Measurements from ENCODE around the gene CACHD1.

The CACHD1 gene

GRCh38 chr1:64651841-64652240, 181.9 kb downstream of the CACHD1 start:
- Histone ChIP-seq H2BK15ac (ENCODE audit: low read depth, poor library complexity, severe bottlenecking) (no peak overlapping the region), H2BK120ac (ENCODE audit: low read depth, low read length) (no peak overlapping the region), H3K4me3 (ENCODE audit: insufficient read depth in 1 of 2, low read depth in 1 of 2, low read length in 2 of 2) (no peak overlapping the region), H2AK5ac (ENCODE audit: low read length, severe bottlenecking) (no peak overlapping the region), H3K4me2 (ENCODE audit: low read length, poor library complexity, severe bottlenecking) (no peak overlapping the region), H3K79me1 (replicated peaks; ENCODE audit: low read length, poor library complexity, severe bottlenecking) (no peaks in the 10 kb centered on the region), H4K8ac (ENCODE audit: low read length) (no peak overlapping the region), H3K18ac (ENCODE audit: low read depth in 1 of 2, low read length in 2 of 2) (no peak overlapping the region), H3K4ac (ENCODE audit: low read depth in 1 of 2, low read length in 2 of 2) (no peak overlapping the region), H3K27me3 (ENCODE audit: control insufficient read depth in 1 of 2, insufficient read depth in 1 of 2, low read length in 2 of 2) (no peaks in the 10 kb centered on the region), H4K91ac (ENCODE audit: low read length) (no peak overlapping the region), H3K4me1 (ENCODE audit: control insufficient read depth, insufficient read depth, low read depth, low read length) (no peaks in the 10 kb centered on the region), H2BK12ac (ENCODE audit: low read length in 2 of 2) (no peak overlapping the region), H3K36me3 (ENCODE audit: control insufficient read depth in 1 of 2, insufficient read depth in 2 of 2, low read depth in 1 of 2, low read length in 2 of 2) (peaks cover 0 to 6% of the 10 kb centered on the region in 2 experiments), H3K9me3 (ENCODE audit: control insufficient read depth, low read length) (no peaks in the 10 kb centered on the region), H3K23ac (ENCODE audit: low read length in 2 of 2) (no peak overlapping the region), H3K14ac (ENCODE audit: low read length in 2 of 2) (no peak overlapping the region), H3K27ac (ENCODE audit: low read length, poor library complexity, severe bottlenecking) (no peak overlapping the region), H2AFZ (ENCODE audit: low read depth, low read length) (no peak overlapping the region), H3K9ac (ENCODE audit: low read length) (no peak overlapping the region), H2BK5ac (ENCODE audit: low read depth, low read length, poor library complexity, severe bottlenecking) (no peak overlapping the region)
- DNase-seq: no peak
- WGBS: 94% methylated on average over 3 of the region's 4 CpGs

- Histone ChIP-seq H3K27ac (ENCODE audit: low read length, poor library complexity, severe bottlenecking) (no peak overlapping the region), H4K91ac (ENCODE audit: low read length) (no peak overlapping the region), H2BK12ac (ENCODE audit: low read length in 2 of 2) (no peak overlapping the region), H2BK15ac (ENCODE audit: low read depth, poor library complexity, severe bottlenecking) (no peak overlapping the region), H3K4me2 (ENCODE audit: low read length, poor library complexity, severe bottlenecking) (no peak overlapping the region), H3K9ac (ENCODE audit: low read length) (no peak overlapping the region), H3K4ac (ENCODE audit: low read depth in 1 of 2, low read length in 2 of 2) (no peak overlapping the region), H3K27me3 (ENCODE audit: control insufficient read depth in 1 of 2, insufficient read depth in 1 of 2, low read length in 2 of 2) (no peaks in the 10 kb centered on the region), H3K14ac (ENCODE audit: low read length in 2 of 2) (no peak overlapping the region), H3K9me3 (ENCODE audit: control insufficient read depth, low read length) (no peaks in the 10 kb centered on the region), H3K18ac (ENCODE audit: low read depth in 1 of 2, low read length in 2 of 2) (no peak overlapping the region), H3K79me1 (replicated peaks; ENCODE audit: low read length, poor library complexity, severe bottlenecking) (no peaks in the 10 kb centered on the region), H3K4me3 (ENCODE audit: insufficient read depth in 1 of 2, low read depth in 1 of 2, low read length in 2 of 2) (no peak overlapping the region), H2BK5ac (ENCODE audit: low read depth, low read length, poor library complexity, severe bottlenecking) (no peak overlapping the region), H2BK120ac (ENCODE audit: low read depth, low read length) (no peak overlapping the region), H2AK5ac (ENCODE audit: low read length, severe bottlenecking) (no peak overlapping the region), H3K23ac (ENCODE audit: low read length in 2 of 2) (no peak overlapping the region), H2AFZ (ENCODE audit: low read depth, low read length) (no peak overlapping the region), H4K8ac (ENCODE audit: low read length) (no peak overlapping the region), H3K36me3 (ENCODE audit: control insufficient read depth in 1 of 2, insufficient read depth in 2 of 2, low read depth in 1 of 2, low read length in 2 of 2) (peaks cover 0 to 6% of the 10 kb centered on the region in 2 experiments), H3K4me1 (ENCODE audit: control insufficient read depth, insufficient read depth, low read depth, low read length) (no peaks in the 10 kb centered on the region)
- 100% methylated on average over 1 of the region's 2 CpGs for WGBS
- DNase-seq: no peak
Observed at GRCh38 chr1:64653466-64653865, 183.5 kb downstream of the CACHD1 start.

GRCh38 chr1:64654519-64655341, 184.8 kb downstream of the CACHD1 start:
- no peak for DNase-seq
- Histone ChIP-seq H3K14ac (ENCODE audit: low read length in 2 of 2) (no peak overlapping the region), H3K27ac (ENCODE audit: low read length, poor library complexity, severe bottlenecking) (no peak overlapping the region), H3K4me2 (ENCODE audit: low read length, poor library complexity, severe bottlenecking) (no peak overlapping the region), H2BK5ac (ENCODE audit: low read depth, low read length, poor library complexity, severe bottlenecking) (no peak overlapping the region), H3K9me3 (ENCODE audit: control insufficient read depth, low read length) (no peaks in the 10 kb centered on the region), H3K4me3 (ENCODE audit: insufficient read depth in 1 of 2, low read depth in 1 of 2, low read length in 2 of 2) (no peak overlapping the region), H4K91ac (ENCODE audit: low read length) (no peak overlapping the region), H3K18ac (ENCODE audit: low read depth in 1 of 2, low read length in 2 of 2) (no peak overlapping the region), H2AK5ac (ENCODE audit: low read length, severe bottlenecking) (no peak overlapping the region), H3K4me1 (ENCODE audit: control insufficient read depth, insufficient read depth, low read depth, low read length) (no peaks in the 10 kb centered on the region), H3K27me3 (ENCODE audit: control insufficient read depth in 1 of 2, insufficient read depth in 1 of 2, low read length in 2 of 2) (no peaks in the 10 kb centered on the region), H2BK15ac (ENCODE audit: low read depth, poor library complexity, severe bottlenecking) (no peak overlapping the region), H4K8ac (ENCODE audit: low read length) (no peak overlapping the region), H2BK120ac (ENCODE audit: low read depth, low read length) (no peak overlapping the region), H3K9ac (ENCODE audit: low read length) (no peak overlapping the region), H3K36me3 (ENCODE audit: control insufficient read depth in 1 of 2, insufficient read depth in 2 of 2, low read depth in 1 of 2, low read length in 2 of 2) (peaks cover 3 to 12% of the 10 kb centered on the region in 2 experiments), H2BK12ac (ENCODE audit: low read length in 2 of 2) (no peak overlapping the region), H3K23ac (ENCODE audit: low read length in 2 of 2) (no peak overlapping the region), H3K4ac (ENCODE audit: low read depth in 1 of 2, low read length in 2 of 2) (no peak overlapping the region), H3K79me1 (replicated peaks; ENCODE audit: low read length, poor library complexity, severe bottlenecking) (no peaks in the 10 kb centered on the region), H2AFZ (ENCODE audit: low read depth, low read length) (no peak overlapping the region)
- 88% methylated on average over 3 of the region's 5 CpGs for WGBS

- Histone ChIP-seq H3K18ac (ENCODE audit: low read depth in 1 of 2, low read length in 2 of 2) (no peak overlapping the region), H4K8ac (ENCODE audit: low read length) (no peak overlapping the region), H2AFZ (ENCODE audit: low read depth, low read length) (no peak overlapping the region), H3K27ac (ENCODE audit: low read length, poor library complexity, severe bottlenecking) (no peak overlapping the region), H3K4ac (ENCODE audit: low read depth in 1 of 2, low read length in 2 of 2) (no peak overlapping the region), H2AK5ac (ENCODE audit: low read length, severe bottlenecking) (no peak overlapping the region), H2BK5ac (ENCODE audit: low read depth, low read length, poor library complexity, severe bottlenecking) (no peak overlapping the region), H3K4me1 (ENCODE audit: control insufficient read depth, insufficient read depth, low read depth, low read length) (no peaks in the 10 kb centered on the region), H3K4me2 (ENCODE audit: low read length, poor library complexity, severe bottlenecking) (no peak overlapping the region), H3K23ac (ENCODE audit: low read length in 2 of 2) (no peak overlapping the region), H2BK120ac (ENCODE audit: low read depth, low read length) (no peak overlapping the region), H3K9me3 (ENCODE audit: control insufficient read depth, low read length) (no peaks in the 10 kb centered on the region), H2BK12ac (ENCODE audit: low read length in 2 of 2) (no peak overlapping the region), H4K91ac (ENCODE audit: low read length) (no peak overlapping the region), H3K14ac (ENCODE audit: low read length in 2 of 2) (no peak overlapping the region), H3K9ac (ENCODE audit: low read length) (no peak overlapping the region), H3K36me3 (ENCODE audit: control insufficient read depth in 1 of 2, insufficient read depth in 2 of 2, low read depth in 1 of 2, low read length in 2 of 2) (peaks cover 3 to 13% of the 10 kb centered on the region in 2 experiments), H3K27me3 (ENCODE audit: control insufficient read depth in 1 of 2, insufficient read depth in 1 of 2, low read length in 2 of 2) (no peaks in the 10 kb centered on the region), H3K79me1 (replicated peaks; ENCODE audit: low read length, poor library complexity, severe bottlenecking) (no peaks in the 10 kb centered on the region), H2BK15ac (ENCODE audit: low read depth, poor library complexity, severe bottlenecking) (no peak overlapping the region), H3K4me3 (ENCODE audit: insufficient read depth in 1 of 2, low read depth in 1 of 2, low read length in 2 of 2) (no peak overlapping the region)
- no peak for DNase-seq
- WGBS: 93% methylated on average over 2 of the region's 2 CpGs
Observed at GRCh38 chr1:64655861-64656260, 185.9 kb downstream of the CACHD1 start.
